ENCODE results near the gene FSD1L.

GRCh38 chr9:105458404-105458803 lies 10.6 kb downstream of the FSD1L start:
- TF ChIP-seq CTCF (conservative IDR thresholded peaks at IDR 0.05; ENCODE audit: low read depth in 2 of 2) (no peak), POLR2AphosphoS5 (IDR thresholded peaks at IDR 0.05; ENCODE audit: low read depth) (no peak), REST (IDR thresholded peaks at IDR 0.05; ENCODE audit: unreplicated experiment) (no peak)
